Loucy (cell line): Measurements from ENCODE around the gene FHIT.

Experiments used
- CTCF ChIP-seq: fragments of 200-600 bp; sonication (generic); conservative IDR thresholded peaks from 2 replicates; pipeline ENCODE4 v1.5.1; 2014; ENCODE audit warnings: mild to moderate bottlenecking, antibody characterized with exemption, low read length
- EZH2phosphoT487 ChIP-seq: fragments of 200-600 bp; IDR thresholded peaks from 2 replicates; pipeline ENCODE4 v1.6.1; 2018; ENCODE audit warnings: antibody characterized with exemption, mild to moderate bottlenecking, moderate library complexity, borderline replicate concordance

GRCh38 chr3:60513241-60513640 lies 738.0 kb downstream of the FHIT start:
- TF ChIP-seq CTCF (no peak), EZH2phosphoT487 (no peak)
